Peyer's patch (tissue), 4 donors: ENCODE measurements around the gene FBXW7. TPM values are rescaled to one million over a fixed set of nuclear protein-coding genes. Genes with fewer than 3 reads are reported as not detected.
A peak's percentile ranks its signal among the peaks of the same experiment; 100 is the strongest.

Source experiments
- DNase-seq, 3 donors: peaks; one replicate each; pipeline ENCODE4 v3.0.0-alpha.2; 2017 to 2019
- H3K27ac ChIP-seq, 4 donors: fragments of 200-600 bp; sonication (generic); one replicate each; pipeline ENCODE4 v1.5.1; 2016 to 2019
- H3K27me3 ChIP-seq, 2 donors: fragments of 200-600 bp; sonication (generic); one replicate each; pipeline ENCODE4 v1.5.1; 2019
- H3K36me3 ChIP-seq, 3 donors: fragments of 200-600 bp; sonication (generic); one replicate each; pipeline ENCODE4 v1.5.1; 2016 to 2019
- H3K4me1 ChIP-seq, 4 donors: fragments of 200-600 bp; sonication (generic); one replicate each; pipeline ENCODE4 v1.5.1; 2016 to 2019
- H3K4me3 ChIP-seq, 4 donors: fragments of 200-600 bp; sonication (generic); 1 replicate in 3 of 4; 2 replicates in 1 of 4; pipeline ENCODE4 v1.5.1; 2016 to 2019; ENCODE audit warnings: mild to moderate bottlenecking in 1 of 4
- H3K9me3 ChIP-seq, 4 donors: fragments of 200-600 bp; sonication (generic); one replicate each; pipeline ENCODE4 v1.5.1; 2016 to 2019; ENCODE audit warnings: mild to moderate bottlenecking in 1 of 4
- POLR2A ChIP-seq, 2 donors: fragments of 450-650 bp; IDR thresholded peaks; one replicate each; pipeline ENCODE4 v1.5.1; 2017; ENCODE audit warnings: antibody characterized with exemption in 2 of 2, mild to moderate bottlenecking in 2 of 2, moderate library complexity in 2 of 2
- small RNA-seq, 2 donors: library from RNA; depleted of rRNA; stranded (forward); fragments of <200 nt; gene quantifications; one replicate each; pipeline ENCODE3, GENCODE V24; 2016
- total RNA-seq, 4 donors: library from RNA; depleted of rRNA; stranded (reverse); fragments of >200 nt; gene quantifications; one replicate each; pipeline ENCODE4 v1.1.0, GENCODE V29; 2016
- TF ChIP-seq, protein P1 (sequence below), 6 experiments: fragments of 450-650 bp in 4 of 6; fragments of 200-600 bp in 2 of 6; sonication (generic) in 1 of 6; IDR thresholded peaks; one replicate each; pipeline ENCODE4 v1.5.1; 2017 to 2019; ENCODE audit warnings: antibody characterized with exemption in 6 of 6, mild to moderate bottlenecking in 3 of 6, moderate library complexity in 1 of 6

FBXW7 gene
- total RNA-seq, 4 donors from 2014 or later = 33.4 to 120 (median 43.0) TPM

DNA sequence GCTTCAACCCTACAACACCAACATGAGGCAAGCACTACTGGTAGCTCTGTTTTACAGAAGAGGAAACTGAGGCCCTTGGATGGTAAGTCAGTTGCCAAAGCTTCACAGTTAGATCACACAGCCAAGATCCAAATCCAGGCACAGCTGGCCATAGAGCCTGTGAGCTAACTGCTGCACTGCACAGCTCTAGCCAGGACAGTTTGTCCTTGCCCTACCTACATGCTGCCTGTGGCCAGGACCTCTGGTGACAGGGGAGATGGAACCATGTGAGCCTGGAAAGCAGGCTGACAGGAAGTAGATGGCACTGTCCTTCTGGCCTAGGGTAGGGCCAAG, 257.8 kb downstream of the FBXW7 start:
- no peak for DNase-seq

DNA sequence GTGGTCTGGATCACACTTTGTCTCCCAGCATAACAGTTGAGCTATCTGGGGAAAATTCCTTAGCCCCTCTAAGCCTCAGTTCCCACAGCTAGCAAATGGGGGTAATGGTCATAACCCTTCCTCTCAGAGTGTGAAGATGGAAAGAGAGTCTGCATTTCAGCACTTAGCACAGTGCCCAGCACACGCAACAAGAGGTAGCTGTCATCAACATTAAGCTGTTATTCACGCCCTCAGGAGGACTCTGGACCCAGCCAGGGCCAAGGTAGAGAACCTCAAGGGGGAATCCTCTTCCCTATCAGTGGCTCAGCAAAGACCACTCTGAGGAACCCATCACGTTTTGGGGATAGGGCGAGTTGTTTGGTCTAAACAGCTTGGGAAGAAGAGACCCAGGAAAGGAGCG, 258.6 kb downstream of the FBXW7 start:
- Histone ChIP-seq H3K4me1 (peaks cover 0 to 12% (median 0%) of the 10 kb centered on the region in 4 donors), H3K27ac (no peak overlapping the region), H3K9me3 (no peaks in the 10 kb centered on the region), H3K27me3 (no peaks in the 10 kb centered on the region), H3K4me3 (no peak overlapping the region), H3K36me3 (no peaks in the 10 kb centered on the region)
- DNase-seq = no peak
- no peak for TF ChIP-seq POLR2A (IDR thresholded peaks at IDR 0.05)
- TF ChIP-seq, protein P1, sequence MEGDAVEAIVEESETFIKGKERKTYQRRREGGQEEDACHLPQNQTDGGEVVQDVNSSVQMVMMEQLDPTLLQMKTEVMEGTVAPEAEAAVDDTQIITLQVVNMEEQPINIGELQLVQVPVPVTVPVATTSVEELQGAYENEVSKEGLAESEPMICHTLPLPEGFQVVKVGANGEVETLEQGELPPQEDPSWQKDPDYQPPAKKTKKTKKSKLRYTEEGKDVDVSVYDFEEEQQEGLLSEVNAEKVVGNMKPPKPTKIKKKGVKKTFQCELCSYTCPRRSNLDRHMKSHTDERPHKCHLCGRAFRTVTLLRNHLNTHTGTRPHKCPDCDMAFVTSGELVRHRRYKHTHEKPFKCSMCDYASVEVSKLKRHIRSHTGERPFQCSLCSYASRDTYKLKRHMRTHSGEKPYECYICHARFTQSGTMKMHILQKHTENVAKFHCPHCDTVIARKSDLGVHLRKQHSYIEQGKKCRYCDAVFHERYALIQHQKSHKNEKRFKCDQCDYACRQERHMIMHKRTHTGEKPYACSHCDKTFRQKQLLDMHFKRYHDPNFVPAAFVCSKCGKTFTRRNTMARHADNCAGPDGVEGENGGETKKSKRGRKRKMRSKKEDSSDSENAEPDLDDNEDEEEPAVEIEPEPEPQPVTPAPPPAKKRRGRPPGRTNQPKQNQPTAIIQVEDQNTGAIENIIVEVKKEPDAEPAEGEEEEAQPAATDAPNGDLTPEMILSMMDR (IDR thresholded peaks at IDR 0.05) = no peak

More for the DNA sequence above, 257.8 kb downstream of the FBXW7 start:
- H3K27me3 ChIP-seq = no peaks in the 10 kb centered on the region
- peak overlapping the region in 3 of 4 donors; percentile 12 to 46 (median 32) for H3K27ac ChIP-seq
- TF ChIP-seq POLR2A (IDR thresholded peaks at IDR 0.05) = no peak
- TF ChIP-seq, protein P1 (IDR thresholded peaks at IDR 0.05) = no peak
- H3K4me3 ChIP-seq = no peak overlapping the region
- H3K36me3 ChIP-seq = no peaks in the 10 kb centered on the region
- H3K4me1 ChIP-seq = peaks cover 0 to 12% (median 0%) of the 10 kb centered on the region in 4 donors
- H3K9me3 ChIP-seq = no peaks in the 10 kb centered on the region

DNA sequence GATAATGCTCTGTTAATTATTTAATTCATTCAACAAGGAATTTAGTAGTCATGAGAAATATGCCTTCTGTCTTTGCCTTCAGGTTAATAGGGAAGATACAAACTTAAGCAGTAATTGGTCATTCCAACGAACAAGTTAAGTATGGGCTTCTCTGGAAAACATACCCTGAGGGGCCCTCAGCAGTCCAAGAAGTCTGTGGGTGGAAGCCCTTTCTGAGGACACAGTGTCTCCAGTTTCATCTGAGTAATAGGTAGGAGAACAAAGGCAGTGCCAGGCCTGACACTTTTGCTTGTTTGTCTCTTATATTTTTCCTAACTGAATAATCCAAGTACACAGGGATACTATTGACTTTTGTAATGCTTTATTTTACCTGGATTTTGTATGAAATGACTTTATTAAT, 262.5 kb downstream of the FBXW7 start:
- no peaks in the 10 kb centered on the region for H3K27me3 ChIP-seq
- no peak overlapping the region for H3K27ac ChIP-seq
- no peak for DNase-seq
- no peaks in the 10 kb centered on the region for H3K4me1 ChIP-seq
- no peaks in the 10 kb centered on the region for H3K36me3 ChIP-seq
- H3K4me3 ChIP-seq = no peak overlapping the region
- TF ChIP-seq, protein P1 (IDR thresholded peaks at IDR 0.05) = no peak
- no peak for TF ChIP-seq POLR2A (IDR thresholded peaks at IDR 0.05)
- no peaks in the 10 kb centered on the region for H3K9me3 ChIP-seq

Small RNAs within 50 kb of the gene (small RNA-seq; reads per million reads assigned to genes)
- 0 reads per million in 2 donors for gene MIR3140

Other genes starting within 250 kb of the FBXW7 start
- gene TMEM154, start 143.9 kb upstream of the FBXW7 start, total RNA-seq = 10 to 100 TPM in 1 of 4 donors, 1 to 10 TPM in 2, under 1 TPM in 1; 0.38 to 56.9 (median 2.5) TPM
- gene TIGD4, start 243.6 kb upstream of the FBXW7 start, total RNA-seq = under 1 TPM in 2 of 4 donors, not detected in 2; 0.57 to 0.94 TPM
- 10 to 100 TPM; 24.5 to 44.6 (median 36.3) TPM for gene ARFIP1, start 243.9 kb upstream of the FBXW7 start, total RNA-seq